Mammary epithelial cell (primary cell): ENCODE results near the gene AQR.

ENCODE experiments used
- CTCF ChIP-seq, 2 donors: IDR thresholded peaks in 1 of 2; conservative IDR thresholded peaks in 1 of 2; 2 replicates each; pipeline ENCODE4 v1.5.1; 2011 to 2012; ENCODE audit warnings: inconsistent platforms in 2 of 2, low read length in 2 of 2, mild to moderate bottlenecking in 2 of 2, control low read depth in 1 of 2, low read depth in 1 of 2; ENCODE audit not compliant: insufficient read depth in 1 of 2; ENCODE audit errors: extremely low read depth in 1 of 2
- EZH2 ChIP-seq: IDR thresholded peaks from 2 replicates; pipeline ENCODE4 v1.6.1; 2012; ENCODE audit warnings: low read length, inconsistent platforms, borderline replicate concordance

GRCh38 chr15:34973512-34973911 is 4.0 kb upstream of the AQR start:
- no peak for TF ChIP-seq CTCF (conservative IDR thresholded peaks at IDR 0.05 in 1 of 2, IDR thresholded peaks at IDR 0.05 in 1 of 2; ENCODE audit: extremely low read depth in 1 of 2, insufficient read depth in 1 of 2, low read depth in 1 of 2, low read length in 2 of 2)
- TF ChIP-seq EZH2 = no peak
